ENCODE measurements around the gene CKS2. TPM values are rescaled to one million over a fixed set of nuclear protein-coding genes. Genes with fewer than 3 reads are reported as not detected.

Gene CKS2
- polyA plus RNA-seq, 1 donor from 2014 or later = 48.5 TPM

GRCh38 chr9:89364666-89365531 is 53.9 kb downstream of the CKS2 start:
- Histone ChIP-seq H4K20me1 (ENCODE audit: insufficient read depth) (no peaks in the 10 kb centered on the region), H3K4me2 (ENCODE audit: low read length) (no peak overlapping the region), H3K79me2 (replicated peaks; ENCODE audit: insufficient read depth, low read length) (no peaks in the 10 kb centered on the region), H3K9me3 (ENCODE audit: low read length) (no peaks in the 10 kb centered on the region), H2AFZ (ENCODE audit: low read depth, low read length) (no peak overlapping the region), H3F3A (ENCODE audit: insufficient read depth, low read length, poor library complexity, severe bottlenecking) (no peaks in the 10 kb centered on the region), H3K9ac (ENCODE audit: low read length) (no peak overlapping the region), H3K27ac (ENCODE audit: low read length) (no peak overlapping the region), H3K36me3 (ENCODE audit: insufficient read depth, low read length) (peaks cover 9% of the 10 kb centered on the region), H3K27me3 (ENCODE audit: insufficient read depth, low read depth, low read length) (no peaks in the 10 kb centered on the region), H3K9me2 (ENCODE audit: insufficient read depth, low read length) (no peaks in the 10 kb centered on the region), H3K4me3 (ENCODE audit: low read length) (no peak overlapping the region)
- TF ChIP-seq TAF1 (IDR thresholded peaks at IDR 0.05; ENCODE audit: low read depth) = no peak
- TF ChIP-seq RAD21 (conservative IDR thresholded peaks at IDR 0.05) = no peak
- no peak for TF ChIP-seq CTCF (IDR thresholded peaks at IDR 0.05; ENCODE audit: poor library complexity, severe bottlenecking)
- no peak for TF ChIP-seq POLR2AphosphoS5 (IDR thresholded peaks at IDR 0.05)
- TF ChIP-seq, protein P1, sequence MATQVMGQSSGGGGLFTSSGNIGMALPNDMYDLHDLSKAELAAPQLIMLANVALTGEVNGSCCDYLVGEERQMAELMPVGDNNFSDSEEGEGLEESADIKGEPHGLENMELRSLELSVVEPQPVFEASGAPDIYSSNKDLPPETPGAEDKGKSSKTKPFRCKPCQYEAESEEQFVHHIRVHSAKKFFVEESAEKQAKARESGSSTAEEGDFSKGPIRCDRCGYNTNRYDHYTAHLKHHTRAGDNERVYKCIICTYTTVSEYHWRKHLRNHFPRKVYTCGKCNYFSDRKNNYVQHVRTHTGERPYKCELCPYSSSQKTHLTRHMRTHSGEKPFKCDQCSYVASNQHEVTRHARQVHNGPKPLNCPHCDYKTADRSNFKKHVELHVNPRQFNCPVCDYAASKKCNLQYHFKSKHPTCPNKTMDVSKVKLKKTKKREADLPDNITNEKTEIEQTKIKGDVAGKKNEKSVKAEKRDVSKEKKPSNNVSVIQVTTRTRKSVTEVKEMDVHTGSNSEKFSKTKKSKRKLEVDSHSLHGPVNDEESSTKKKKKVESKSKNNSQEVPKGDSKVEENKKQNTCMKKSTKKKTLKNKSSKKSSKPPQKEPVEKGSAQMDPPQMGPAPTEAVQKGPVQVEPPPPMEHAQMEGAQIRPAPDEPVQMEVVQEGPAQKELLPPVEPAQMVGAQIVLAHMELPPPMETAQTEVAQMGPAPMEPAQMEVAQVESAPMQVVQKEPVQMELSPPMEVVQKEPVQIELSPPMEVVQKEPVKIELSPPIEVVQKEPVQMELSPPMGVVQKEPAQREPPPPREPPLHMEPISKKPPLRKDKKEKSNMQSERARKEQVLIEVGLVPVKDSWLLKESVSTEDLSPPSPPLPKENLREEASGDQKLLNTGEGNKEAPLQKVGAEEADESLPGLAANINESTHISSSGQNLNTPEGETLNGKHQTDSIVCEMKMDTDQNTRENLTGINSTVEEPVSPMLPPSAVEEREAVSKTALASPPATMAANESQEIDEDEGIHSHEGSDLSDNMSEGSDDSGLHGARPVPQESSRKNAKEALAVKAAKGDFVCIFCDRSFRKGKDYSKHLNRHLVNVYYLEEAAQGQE (IDR thresholded peaks at IDR 0.05; ENCODE audit: borderline replicate concordance) = no peak
- no peak for TF ChIP-seq SMC3 (conservative IDR thresholded peaks at IDR 0.05; ENCODE audit: poor library complexity)
- TF ChIP-seq MXI1 (conservative IDR thresholded peaks at IDR 0.05; ENCODE audit: poor library complexity, severe bottlenecking) = no peak

DNA sequence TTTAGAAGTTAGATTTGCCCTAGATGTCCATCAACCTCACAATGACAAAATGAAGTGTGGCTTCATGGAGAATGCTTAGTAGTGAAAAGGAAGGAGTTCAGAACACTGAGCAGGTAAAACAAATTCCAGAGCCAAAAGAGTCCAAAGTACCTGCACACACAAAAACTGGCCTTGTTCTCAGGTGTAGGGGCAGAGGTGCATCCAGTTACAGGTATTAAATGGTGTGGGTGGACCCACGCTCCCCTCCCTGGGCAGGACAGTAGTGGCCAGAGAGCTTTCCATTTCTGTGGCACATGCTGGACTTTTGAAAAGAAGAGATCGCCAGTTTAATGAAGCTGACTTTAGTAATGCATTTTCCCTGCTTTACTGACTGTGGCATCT is 54.5 kb downstream of the CKS2 start:
- no peaks in the 10 kb centered on the region for H3F3A ChIP-seq (ENCODE audit: insufficient read depth, low read length, poor library complexity, severe bottlenecking)
- H3K9ac ChIP-seq (ENCODE audit: low read length) = no peak overlapping the region
- no peak overlapping the region for H3K4me2 ChIP-seq (ENCODE audit: low read length)
- no peak overlapping the region for H3K4me3 ChIP-seq (ENCODE audit: low read length)
- no peak overlapping the region for H2AFZ ChIP-seq (ENCODE audit: low read depth, low read length)
- no peaks in the 10 kb centered on the region for H4K20me1 ChIP-seq (ENCODE audit: insufficient read depth)
- peaks cover 4% of the 10 kb centered on the region for H3K36me3 ChIP-seq (ENCODE audit: insufficient read depth, low read length)
- no peaks in the 10 kb centered on the region for H3K9me3 ChIP-seq (ENCODE audit: low read length)
- no peaks in the 10 kb centered on the region for H3K79me2 ChIP-seq (replicated peaks; ENCODE audit: insufficient read depth, low read length)
- H3K9me2 ChIP-seq (ENCODE audit: insufficient read depth, low read length) = no peaks in the 10 kb centered on the region
- TF ChIP-seq SMC3 (conservative IDR thresholded peaks at IDR 0.05; ENCODE audit: poor library complexity) (no peak), TAF1 (IDR thresholded peaks at IDR 0.05; ENCODE audit: low read depth) (no peak), EP300 (conservative IDR thresholded peaks at IDR 0.05; ENCODE audit: poor library complexity, severe bottlenecking) (no peak), POLR2AphosphoS5 (IDR thresholded peaks at IDR 0.05) (no peak), MXI1 (conservative IDR thresholded peaks at IDR 0.05; ENCODE audit: poor library complexity, severe bottlenecking) (no peak), RAD21 (conservative IDR thresholded peaks at IDR 0.05) (no peak), EZH2 (IDR thresholded peaks at IDR 0.05; ENCODE audit: borderline replicate concordance, insufficient read depth, low read length, poor library complexity, severe bottlenecking) (no peak), CTCF (IDR thresholded peaks at IDR 0.05; ENCODE audit: poor library complexity, severe bottlenecking) (no peak)
- TF ChIP-seq, protein P1 (IDR thresholded peaks at IDR 0.05; ENCODE audit: borderline replicate concordance) = no peak
- no peaks in the 10 kb centered on the region for H3K27me3 ChIP-seq (ENCODE audit: insufficient read depth, low read depth, low read length)
- H3K27ac ChIP-seq (ENCODE audit: low read length) = no peak overlapping the region
